ENCODE measurements around the gene FEN1.
A peak's percentile ranks its signal among the peaks of the same experiment; 100 is the strongest.

FEN1 gene

DNA sequence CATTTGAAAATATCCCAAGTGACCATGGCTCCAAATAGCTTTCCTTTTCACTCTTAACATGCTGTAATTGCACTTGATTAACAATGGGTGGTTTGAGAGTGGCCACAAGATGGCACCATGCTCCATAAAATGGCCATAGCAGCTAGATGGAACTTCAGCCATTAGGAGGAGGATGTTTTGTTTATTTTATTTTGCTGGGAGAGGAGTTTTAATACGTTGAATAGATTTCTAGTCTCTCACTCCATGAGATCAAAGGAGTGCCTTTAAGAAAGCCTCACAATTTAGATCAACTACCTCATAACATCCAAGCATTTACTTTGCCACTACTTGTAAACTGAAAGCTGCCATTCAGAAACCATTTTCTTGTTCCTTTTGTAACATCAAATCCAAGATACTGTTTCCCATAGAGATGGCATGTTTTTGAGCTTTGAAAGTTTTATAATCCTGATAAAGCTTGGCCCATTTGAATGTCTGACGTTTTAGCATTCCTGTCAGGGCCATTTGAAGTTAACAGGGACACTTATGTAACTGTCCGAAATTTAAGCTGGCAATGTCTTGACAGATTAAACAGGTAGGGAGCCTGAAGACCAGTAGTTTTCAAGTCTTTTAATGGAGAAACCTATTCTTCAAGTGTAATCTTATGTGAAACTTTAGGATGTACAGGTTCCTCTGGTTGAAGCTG, 4.7 kb downstream of the FEN1 start:
- peak; percentile 62 for DNase-seq

DNA sequence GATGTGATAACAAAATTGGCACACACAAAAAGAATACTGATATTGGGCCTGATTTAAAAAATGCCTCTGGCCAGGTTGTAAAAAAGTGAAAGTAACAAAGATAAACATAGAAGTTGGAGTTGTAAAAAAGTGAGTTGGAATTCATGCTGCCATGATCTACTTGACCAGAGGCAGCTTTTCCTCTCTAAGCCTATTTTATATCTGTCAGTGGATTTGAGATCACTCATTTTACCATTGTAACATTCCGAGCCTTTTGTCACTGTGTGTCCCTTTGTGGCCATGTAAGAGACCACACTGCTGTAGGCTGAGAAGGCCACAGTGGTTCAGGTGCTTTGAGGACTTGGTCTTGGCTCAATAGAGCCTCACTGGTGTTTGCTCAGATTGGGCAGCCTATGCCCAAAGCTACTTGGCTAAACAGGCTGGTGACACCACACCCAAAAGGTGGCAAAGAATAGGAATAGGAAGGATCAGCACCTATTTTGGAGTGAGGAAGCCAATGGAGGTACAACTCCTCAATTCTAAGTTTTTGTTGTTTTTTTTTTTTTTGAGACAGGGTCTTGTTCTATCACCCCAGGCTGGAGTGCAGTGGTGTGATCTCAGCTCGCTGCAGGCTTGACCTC, 7.1 kb downstream of the FEN1 start:
- DNase-seq: no peak

DNA sequence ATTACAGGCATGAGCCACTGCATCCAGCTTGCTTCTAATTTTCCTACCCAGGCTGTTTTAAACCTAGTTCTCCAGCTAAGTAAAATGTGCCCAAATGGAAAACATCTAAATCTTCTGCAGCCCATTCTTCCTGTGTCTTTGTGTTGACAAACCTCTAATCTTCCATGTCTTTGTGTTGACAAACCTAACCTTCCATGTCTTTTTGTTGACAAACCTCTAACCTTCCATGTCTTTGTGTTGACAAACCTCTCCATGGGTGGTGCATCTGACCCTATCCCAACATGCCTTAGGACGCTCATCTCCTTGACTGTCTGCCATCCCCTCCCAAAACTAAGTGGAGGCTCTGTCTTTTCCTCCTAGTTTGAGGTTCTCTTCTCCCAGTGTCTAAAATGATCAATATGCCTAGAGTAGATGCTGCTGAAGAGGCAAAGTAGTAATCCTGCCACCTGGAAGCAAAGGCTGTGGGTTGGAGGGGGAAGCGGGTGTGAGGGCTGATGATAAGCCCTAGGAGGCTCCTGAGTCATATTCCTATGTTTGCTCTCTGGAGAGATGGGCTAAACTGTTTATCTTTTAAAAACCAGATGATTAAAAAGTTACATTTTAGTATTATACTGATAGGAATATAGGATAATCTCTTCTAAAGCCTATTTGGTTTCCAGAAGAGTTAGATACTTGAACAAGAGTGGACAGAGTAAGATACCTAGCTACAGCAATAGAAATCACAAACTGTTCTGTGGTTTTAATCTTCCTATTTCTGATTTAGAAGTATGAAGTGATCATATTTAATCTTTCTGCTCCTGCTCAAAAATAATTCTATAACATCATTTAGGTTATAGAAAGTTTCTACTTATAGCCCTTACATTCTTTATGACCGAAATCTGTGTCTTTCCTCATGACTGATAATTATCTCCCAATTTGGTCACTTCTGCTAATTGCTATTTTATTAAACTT, 7.9 kb downstream of the FEN1 start:
- no peak for DNase-seq

DNA sequence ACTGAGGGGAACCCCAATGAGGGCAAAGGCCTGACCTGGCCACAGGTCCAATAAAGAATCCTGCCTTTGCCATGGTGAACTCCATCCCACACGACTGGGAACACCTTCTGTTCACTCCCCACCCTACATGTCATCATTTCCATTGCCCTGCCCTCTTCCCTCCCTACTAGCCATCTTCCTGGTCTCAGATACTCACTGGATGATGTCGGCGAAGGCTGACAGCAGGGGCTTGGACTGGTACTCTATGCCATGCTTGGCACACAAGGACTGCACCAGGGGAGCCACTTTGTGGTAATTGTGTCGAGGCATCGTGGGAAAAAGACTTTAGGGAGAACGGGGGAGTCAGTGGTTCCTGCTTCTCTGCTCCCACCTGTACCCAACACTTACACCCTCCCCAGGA, 9.9 kb downstream of the FEN1 start:
- DNase-seq: no peak

DNA sequence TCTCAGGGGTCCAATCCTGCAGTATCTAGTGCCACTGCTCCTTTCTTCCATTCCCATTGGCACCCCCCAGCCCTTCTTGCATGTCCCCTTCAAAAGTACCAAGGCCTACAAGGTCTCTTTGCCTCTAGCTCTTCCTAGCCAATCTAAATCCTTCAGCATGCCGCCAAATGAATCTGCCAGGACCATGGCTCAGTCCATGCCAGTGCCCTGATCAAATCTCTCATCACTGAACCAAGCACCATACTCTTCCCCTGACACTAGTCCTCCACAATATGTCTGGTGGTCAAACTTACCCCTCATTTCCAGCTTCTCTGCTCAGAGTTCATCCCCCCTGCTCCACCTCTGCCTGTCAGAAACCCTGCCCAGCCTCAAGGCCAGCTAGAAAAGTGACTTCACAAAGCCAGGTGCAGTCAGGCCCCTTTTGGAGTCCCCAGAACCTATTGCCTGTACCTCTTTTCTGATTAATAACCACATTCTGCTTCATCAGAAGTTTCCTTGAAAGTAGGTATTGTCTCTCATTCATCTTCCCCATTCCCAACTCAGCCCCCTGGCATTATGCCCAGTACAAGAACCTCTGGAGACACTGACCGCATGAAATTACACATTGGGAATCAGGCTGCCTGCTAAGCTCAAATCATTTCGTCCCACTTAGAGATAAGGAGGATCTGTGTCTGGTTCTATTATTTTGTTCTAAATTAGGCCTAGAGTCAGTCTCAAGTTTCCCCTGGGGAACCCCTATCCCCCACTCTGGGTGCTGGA, 11.4 kb downstream of the FEN1 start:
- DNase-seq: no peak

DNA sequence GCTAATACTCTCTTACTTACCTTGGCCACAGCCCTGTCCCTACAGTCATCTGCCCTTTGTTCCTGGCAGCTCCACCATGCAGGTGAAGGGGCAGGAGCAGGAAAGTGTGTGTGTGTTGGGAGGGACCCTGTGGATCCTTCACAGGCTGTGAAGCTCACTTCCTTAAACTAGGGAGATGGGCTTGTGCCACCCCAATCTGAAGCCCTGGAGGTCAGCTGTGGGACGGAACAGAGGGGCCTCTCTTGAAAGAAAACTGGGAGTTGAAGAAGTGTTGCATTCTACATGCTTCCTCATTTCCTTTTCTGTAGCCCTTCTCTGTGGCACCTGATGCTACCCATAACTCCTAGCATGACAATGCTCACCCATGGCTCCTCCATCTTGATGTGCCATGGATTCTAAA, 12.4 kb downstream of the FEN1 start:
- DNase-seq: no peak

DNA sequence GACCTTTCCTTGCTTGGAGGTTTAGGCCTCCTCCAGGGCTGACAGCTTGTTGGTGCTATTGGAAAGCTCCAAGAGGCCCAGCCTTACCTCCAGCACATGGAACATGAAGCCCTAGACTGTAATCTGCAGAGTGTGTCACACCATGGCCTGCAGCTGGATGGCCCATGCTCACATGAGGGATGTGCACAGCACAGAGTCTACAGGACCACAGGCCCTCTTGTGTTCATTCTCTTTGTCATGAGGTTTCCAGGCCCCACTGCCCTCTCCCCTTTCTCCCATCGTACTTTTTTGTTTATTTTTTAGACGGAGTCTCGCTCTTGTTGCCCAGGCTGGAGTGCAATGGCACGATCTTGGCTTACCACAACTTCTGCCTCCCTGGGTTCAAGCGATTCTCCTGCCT, 14.1 kb downstream of the FEN1 start:
- DNase-seq: no peak

DNA sequence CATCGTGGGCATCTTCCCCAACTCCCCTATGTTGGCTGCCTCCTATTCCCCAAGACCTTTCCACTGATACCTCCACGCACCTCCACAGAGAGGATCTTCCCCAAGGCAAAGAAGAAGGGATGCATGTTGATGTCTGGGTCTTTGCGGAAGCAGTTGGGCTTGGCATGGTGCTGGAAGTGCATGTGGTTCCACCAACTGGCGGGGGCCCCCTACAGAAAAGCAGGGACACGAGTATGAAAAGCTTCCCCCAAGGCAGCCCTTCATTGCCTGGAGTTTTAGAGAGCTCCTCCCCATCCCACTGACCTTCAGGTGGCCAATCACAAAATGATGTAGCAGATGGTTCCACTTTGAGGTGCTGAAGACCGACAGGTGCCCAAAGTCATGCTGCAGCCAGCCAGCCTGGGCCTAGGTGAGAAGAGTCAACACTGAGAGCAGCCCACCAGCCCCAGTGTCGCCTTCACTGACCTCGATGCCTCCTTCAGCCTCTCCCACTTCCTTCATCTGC, 18.0 kb downstream of the FEN1 start:
- DNase-seq: no peak

DNA sequence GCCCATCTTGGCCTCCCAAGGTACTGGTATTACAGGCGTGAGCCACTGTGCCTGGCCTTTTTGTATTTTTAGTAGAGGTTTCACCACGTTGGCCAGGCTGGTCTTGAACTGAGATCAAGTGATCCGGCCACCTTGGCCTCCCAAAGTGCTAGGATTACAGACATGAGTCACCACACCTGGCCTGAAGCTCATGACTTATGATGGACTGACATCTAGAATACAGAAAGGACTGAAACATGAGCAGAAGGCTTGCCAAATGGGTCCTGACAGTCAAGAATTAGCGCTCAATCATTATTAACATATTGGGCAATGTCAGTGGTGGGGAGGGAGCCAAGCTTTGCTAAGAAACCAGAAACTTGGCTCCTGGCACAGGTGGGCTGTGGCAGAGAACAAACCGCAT, 19.1 kb downstream of the FEN1 start:
- no peak for DNase-seq

DNA sequence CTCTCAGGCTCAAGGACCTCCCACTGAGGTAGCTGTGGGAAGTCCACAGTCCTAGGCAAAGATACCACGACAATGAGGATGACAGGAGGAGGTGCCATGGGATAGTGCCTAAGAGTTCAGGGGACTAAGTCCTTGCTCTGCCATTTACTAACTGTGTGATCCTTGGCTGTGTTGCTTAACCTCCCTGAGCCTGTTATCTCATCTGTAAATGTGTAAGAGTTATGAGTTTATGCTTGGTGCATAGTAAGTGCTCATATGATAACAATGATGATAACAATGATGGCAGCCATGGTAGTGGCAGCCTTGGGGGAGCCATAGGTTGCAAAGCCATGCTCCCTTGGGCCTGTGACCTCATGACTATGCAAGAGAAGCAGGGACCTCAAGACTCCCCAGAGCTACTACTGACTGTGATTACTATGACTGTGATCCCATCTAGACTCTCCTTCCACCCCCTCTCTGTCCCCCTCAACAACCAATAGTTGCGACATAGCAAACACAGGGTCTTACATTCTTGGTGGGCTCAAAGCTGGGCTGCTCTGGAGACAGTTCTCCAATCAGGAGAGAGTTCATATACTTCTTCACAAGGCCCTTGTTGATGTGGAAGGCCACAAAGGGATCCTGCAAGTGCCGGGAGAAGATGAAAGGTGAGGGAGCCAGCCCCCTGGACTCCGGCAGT, 20.2 kb downstream of the FEN1 start:
- DNase-seq: no peak

DNA sequence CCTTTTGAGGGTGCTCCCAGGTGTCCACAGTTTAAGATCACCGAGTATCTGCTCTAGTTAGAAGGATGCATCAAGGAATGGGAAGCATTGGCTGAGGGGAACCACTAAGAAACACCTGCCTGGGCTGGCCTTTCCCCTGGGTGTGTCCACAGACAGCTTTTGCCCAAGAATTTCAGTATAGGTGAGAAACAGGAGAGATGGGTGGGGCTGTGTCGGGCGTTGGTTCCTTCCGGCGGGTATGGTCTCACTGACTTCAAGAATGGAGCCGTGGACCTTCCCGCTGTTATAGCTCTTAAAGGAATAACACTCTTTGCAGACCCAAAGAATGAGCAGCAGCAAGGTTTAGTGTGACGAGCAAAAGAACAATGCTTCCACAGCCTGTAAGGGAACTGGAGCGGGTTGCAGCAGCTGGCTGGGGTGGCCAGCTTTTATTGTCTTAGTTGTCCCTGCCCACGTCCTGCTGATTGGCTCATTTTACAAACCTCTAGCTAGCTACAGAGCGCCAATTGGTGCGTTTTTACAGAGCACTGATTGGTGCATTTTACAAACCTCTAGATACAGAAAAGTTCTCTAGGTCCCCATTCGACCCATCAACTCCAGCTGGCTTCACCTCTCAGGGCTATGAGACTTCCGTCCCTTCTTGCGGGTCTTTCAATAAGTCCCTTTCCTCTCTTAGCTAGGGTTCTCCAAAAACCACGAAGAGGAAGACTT, 21.7 kb downstream of the FEN1 start:
- DNase-seq: no peak

DNA sequence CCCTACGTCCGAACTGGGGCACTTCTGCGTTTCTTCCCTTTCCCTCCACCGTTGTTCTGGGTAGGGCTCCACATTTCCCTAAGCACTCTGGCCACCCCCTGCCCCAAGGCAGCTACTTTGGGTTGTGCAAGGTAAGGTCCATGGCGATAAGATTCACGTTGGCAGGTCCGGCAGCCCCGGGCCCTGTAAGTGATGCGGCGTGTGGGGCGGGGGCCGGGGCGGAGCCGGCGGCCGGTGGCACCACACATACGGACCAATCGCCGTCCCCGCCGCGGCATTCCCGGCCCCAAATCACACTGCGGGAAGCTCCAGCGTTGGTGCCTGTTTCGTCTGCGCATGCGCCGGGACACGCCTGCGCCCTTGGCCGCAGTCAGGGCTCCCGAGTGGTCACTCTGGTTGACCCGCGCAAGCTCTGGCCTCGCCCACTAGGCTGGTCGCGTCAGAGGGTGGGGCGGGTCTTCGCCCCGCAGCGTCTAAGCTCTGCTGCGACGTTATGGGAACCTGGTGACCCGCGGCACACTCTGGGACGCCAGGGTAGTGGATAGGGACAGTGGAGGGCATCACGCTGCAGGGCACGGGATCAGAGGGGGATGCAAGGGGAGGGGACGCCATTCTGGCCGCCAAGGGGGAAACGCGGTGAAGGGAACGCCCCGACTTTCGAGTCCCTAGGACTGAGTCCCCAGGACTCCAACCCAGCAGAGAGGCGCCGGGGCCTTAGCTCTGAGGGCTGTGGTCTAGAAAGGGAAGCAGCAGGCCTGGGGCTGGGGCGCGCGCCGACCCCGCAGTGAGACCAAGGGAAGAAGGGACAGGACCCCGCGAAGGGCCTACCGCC, 22.5 kb downstream of the FEN1 start:
- DNase-seq: no peak

DNA sequence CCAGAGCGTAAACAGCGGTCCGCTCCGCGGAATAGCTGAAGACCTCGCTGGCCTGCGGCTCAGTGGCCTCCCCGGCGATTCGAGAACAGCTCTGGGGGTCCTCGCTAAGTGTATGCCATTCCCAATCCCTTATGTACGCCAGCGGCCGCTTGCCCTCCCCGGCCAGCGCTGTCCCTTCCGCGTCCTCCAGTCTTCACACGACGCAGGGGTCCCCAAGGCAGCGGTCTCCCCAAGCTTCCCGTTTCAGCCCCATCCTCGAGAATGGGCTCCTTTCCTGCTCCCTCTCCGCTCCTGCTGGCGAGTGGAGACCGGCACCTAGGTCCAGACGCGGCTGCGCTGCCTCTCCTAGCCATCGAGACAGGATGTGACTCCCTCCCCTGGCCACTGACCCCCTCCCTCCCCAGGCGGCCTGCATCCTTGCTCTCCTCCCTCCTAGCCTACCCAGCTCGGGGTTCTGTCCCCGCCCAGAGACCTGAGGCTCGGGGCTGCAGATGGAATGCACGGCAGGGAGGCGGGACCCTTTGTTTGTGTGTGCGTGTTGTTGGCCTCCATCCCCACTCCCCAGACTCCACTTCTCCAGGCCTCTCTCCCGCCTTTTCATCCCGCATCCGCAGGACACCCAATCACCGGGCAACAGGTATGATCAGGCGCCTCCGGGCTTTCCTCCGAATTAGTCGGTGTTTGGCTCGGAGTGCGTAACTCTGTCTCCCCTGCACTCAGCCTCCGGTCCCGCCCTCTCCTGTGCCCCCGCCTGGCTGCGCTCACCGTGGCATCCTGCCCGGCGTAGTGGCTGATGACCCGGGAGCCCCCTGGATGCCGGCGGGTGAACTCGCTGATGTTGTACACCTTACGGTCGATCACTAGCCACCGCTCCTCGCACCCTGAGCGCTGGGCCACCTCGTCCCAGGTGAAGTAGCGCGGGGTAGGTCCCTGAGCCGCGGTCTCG, 23.4 kb downstream of the FEN1 start:
- no peak for DNase-seq

DNA sequence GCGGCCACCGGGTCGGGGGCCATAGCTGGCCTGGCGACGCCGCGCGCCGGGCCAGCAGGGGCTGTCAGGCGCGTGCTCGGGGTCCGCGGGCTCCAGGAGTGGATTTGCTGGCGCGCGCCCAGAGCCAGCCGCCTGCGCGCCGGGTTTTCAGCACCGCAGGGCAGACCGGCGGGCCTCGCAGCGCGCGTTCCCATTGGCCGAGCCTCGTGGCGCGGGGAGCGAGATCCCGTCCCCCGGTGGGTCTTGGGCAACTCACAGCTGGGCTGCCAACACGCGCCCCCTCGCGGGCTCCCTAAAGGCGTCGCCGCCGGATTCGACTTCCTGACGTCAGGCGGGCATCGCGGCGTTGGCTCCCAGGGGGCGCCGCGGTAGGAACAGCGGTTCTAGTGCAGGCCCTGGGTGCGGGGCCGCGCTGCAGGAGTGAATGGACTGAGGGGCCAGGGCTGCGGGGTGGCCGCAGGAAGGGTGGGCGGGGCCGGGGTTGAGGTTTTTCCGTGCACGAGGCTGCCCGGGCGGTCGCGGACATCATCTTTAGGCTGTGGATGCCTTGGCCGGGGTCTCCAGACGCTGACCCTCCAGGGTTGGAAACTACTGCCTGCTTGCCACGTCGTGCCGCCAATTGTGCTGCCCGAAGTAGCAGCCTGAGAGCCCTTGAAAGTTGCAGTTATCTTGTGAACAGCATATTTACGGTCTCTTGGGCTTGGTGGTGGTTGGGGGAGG, 24.2 kb downstream of the FEN1 start, which contains the start of gene FADS1:
Gene FADS1, minus strand, starts transcription at position 268 of the 720 bp plus-strand sequence. Its CDS starts 74 bp downstream, at position 194.
- peak; percentile 93 for DNase-seq

DNA sequence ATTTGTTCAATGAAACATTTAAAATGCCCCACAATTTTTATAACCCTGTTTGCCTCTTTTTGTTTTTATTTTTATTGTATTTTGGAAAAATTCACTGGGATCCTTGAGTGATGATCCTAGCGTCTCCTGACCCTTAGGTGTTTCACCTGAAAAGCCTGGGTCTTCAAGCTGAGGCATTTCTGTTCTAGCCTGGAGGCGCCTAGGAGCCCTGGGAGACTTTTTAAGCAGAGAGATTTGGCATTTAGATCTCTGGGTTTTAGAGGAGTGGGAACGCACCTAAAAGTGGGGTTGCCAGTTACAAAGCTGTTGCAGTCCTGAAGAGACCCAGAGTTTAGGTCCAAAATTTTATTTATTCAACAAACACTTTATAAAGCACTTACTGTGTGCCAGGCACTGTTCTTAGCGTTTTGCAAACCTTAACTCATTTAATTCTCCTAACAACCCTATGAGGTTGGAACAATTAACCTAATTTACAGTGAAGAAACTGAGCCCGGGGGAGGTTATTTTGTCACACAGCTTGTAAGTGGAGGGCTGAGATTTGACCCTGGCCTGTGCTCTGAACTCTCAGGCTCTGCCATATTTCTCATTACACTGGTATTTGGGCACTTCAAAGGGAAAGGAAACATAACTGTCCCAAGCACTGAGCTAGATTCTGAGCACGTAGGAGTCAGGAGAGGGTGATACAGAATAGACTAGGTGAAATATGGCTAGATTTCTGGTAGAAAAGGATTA, 24.9 kb downstream of the FEN1 start:
- DNase-seq: no peak

DNA sequence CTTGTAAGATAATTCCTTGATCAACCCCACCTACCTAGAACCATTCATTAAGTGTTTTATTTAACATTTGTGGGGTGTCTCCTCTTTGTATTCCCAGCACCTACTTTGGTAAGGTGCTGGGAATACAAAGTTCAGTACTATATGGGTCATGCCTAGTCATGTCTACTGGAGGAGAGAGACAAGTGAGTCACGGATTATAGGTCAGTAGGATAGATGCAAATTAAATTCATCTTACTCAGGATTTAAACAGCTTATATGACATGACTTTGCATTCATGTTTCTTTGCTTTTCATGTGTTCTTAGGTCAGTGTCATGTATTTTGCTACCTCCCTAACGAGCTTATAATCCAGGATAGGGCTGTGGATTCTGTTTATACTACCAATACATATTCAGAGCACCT, 27.5 kb downstream of the FEN1 start:
- no peak for DNase-seq

DNA sequence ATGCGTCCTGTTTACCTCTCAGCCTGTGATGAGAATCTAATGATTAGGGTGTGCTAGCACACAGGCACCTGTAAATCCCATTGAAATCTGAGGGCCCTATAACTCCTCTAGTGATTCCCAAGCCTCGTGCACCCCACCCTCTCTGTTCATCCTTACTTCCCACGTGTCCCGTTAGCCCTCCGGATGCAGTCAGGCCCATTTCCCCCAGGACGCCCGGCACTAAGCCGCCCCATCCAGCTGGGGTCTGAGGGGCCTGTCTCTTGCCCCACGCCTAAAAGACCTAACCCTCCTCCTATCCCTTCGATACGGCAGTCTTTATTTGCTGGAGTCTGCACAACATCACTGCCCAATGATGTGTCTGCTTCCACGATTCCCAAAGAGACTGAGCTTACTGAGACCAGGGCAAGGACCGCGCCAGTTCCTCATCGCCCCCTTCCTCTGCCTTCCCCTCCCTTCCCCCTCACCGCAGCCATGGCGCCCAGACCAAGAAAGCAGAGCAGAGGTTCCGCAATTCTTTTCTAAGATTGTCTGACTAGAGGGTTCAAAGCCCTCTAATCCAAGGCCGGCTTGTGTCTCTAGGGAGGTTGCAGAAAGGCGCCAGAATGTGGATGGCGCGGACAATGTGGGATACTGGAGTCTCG, 34.3 kb downstream of the FEN1 start:
- DNase-seq: no peak

All from NCI-H446 treated with DMSO at 0.1 percent for 48 hours (cell line).